ENCODE data around the gene SELENOV.

The SELENOV gene

DNA sequence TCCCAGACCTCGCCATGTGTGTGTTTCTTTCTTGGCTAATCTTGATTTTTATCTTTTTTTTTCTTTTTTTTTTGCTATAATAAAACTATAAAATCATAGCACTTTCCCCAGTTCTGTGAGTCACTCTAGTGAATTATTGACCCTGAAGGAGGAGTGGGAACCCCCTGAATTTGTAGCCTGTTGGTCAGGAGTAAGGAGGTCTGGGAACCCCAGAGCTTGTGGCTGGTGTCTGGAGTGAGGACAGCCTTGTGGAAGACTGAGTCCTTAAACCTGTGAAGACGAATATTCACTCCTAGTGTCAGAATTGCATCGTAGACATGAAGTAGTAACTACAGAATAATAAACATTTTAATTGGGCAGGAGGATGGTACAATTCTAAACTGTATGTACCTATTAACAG is 10.3 kb downstream of the SELENOV start:
- H3K27ac ChIP-seq (ENCODE audit: extremely low read depth, low read depth, low read length), result no peak overlapping the region
- TF ChIP-seq, protein P1, sequence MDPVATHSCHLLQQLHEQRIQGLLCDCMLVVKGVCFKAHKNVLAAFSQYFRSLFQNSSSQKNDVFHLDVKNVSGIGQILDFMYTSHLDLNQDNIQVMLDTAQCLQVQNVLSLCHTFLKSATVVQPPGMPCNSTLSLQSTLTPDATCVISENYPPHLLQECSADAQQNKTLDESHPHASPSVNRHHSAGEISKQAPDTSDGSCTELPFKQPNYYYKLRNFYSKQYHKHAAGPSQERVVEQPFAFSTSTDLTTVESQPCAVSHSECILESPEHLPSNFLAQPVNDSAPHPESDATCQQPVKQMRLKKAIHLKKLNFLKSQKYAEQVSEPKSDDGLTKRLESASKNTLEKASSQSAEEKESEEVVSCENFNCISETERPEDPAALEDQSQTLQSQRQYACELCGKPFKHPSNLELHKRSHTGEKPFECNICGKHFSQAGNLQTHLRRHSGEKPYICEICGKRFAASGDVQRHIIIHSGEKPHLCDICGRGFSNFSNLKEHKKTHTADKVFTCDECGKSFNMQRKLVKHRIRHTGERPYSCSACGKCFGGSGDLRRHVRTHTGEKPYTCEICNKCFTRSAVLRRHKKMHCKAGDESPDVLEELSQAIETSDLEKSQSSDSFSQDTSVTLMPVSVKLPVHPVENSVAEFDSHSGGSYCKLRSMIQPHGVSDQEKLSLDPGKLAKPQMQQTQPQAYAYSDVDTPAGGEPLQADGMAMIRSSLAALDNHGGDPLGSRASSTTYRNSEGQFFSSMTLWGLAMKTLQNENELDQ (tag by site-specific recombination; IDR thresholded peaks at IDR 0.05; ENCODE audit: low read depth), result no peak
- 0 out of 2 replicates have a peak, but pooled peaks have one; percentile 13 for TF ChIP-seq ZNF660 (tag by site-specific recombination; IDR thresholded peaks at IDR 0.05)
- H3K4me1 ChIP-seq (ENCODE audit: control insufficient read depth, insufficient read depth, low read length), result no peaks in the 10 kb centered on the region
- H3K9me3 ChIP-seq (ENCODE audit: control insufficient read depth, insufficient read depth, low read depth, low read length), result no peaks in the 10 kb centered on the region; the same call in 1 of the 2 replicates
- ChIA-PET CTCF (interaction anchor here (0.5 to 2.2 kb wide), 9 partner anchors 9 to 127 kb away, joined by 3 to 12 read pairs (median 4); partner anchors contain the start of gene EID2), POLR2A (interaction anchor here (1.1 to 1.2 kb wide), 2 partner anchors 89 kb away, joined by 3 to 4 read pairs; partner anchors contain the start of gene RPS16)
- no peak overlapping the region for H3K4me3 ChIP-seq (ENCODE audit: low read depth, low read length)
- peaks cover 0 to 55% of the 10 kb centered on the region in 2 experiments; a peak in 2 of 3 replicates for H3K36me3 ChIP-seq (ENCODE audit: control insufficient read depth in 2 of 2, insufficient read depth in 1 of 2, low read length in 2 of 2)

DNA sequence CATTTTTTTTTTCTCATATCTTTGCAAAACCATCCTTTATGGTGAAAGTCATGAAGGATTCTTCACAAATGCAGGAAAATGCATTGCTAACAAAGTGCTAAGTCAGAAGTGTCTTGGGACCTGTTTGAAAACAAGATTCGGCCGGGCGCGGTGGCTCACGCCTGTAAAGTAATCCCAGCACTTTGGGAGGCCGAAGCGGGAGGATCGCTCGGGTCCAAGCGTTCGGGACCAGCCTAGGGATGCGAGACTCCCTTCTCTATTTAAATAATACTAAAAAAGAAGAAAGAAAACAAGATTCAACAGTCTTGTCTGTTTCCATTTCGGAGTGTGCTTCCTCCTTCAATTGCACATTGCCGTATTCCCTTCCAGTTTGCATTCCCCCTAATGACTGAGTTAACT is 16.9 kb downstream of the SELENOV start:
- peaks cover 20% of the 10 kb centered on the region for H3K4me1 ChIP-seq (ENCODE audit: control insufficient read depth, insufficient read depth, low read length)
- H3K4me3 ChIP-seq (ENCODE audit: low read depth, low read length), result peak overlapping the region; percentile 88
- H3K27ac ChIP-seq (ENCODE audit: extremely low read depth, low read depth, low read length), result peak overlapping the region; percentile 85
- CTCF ChIA-PET, result interaction anchor here (0.6 to 6.3 kb wide), 30 partner anchors 13 to 1236 kb away, joined by 3 to 174 read pairs (median 9); partner anchors contain the start of genes DLL3, PLEKHG2, RPS16 and TIMM50
- POLR2A ChIA-PET, result interaction anchor here (0.5 to 3.6 kb wide), 13 partner anchors 10 to 141 kb away, joined by 3 to 56 read pairs (median 5); partner anchors contain the start of genes MED29, PAF1, RPS16 and SUPT5H
- H3K9me3 ChIP-seq (ENCODE audit: control insufficient read depth, insufficient read depth, low read depth, low read length), result no peaks in the 10 kb centered on the region; the same call in none of the 2 replicates
- peaks cover 0 to 58% of the 10 kb centered on the region in 2 experiments; a peak in 2 of 3 replicates for H3K36me3 ChIP-seq (ENCODE audit: control insufficient read depth in 2 of 2, insufficient read depth in 1 of 2, low read length in 2 of 2)
- TF ChIP-seq, protein P2, sequence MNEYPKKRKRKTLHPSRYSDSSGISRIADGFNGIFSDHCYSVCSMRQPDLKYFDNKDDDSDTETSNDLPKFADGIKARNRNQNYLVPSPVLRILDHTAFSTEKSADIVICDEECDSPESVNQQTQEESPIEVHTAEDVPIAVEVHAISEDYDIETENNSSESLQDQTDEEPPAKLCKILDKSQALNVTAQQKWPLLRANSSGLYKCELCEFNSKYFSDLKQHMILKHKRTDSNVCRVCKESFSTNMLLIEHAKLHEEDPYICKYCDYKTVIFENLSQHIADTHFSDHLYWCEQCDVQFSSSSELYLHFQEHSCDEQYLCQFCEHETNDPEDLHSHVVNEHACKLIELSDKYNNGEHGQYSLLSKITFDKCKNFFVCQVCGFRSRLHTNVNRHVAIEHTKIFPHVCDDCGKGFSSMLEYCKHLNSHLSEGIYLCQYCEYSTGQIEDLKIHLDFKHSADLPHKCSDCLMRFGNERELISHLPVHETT (tag by site-specific recombination; IDR thresholded peaks at IDR 0.05), result peak; percentile 61; the same call in 1 of the 2 replicates
- no peak for TF ChIP-seq ZNF792 (tag by site-specific recombination; IDR thresholded peaks at IDR 0.05)
- TF ChIP-seq, protein P3, sequence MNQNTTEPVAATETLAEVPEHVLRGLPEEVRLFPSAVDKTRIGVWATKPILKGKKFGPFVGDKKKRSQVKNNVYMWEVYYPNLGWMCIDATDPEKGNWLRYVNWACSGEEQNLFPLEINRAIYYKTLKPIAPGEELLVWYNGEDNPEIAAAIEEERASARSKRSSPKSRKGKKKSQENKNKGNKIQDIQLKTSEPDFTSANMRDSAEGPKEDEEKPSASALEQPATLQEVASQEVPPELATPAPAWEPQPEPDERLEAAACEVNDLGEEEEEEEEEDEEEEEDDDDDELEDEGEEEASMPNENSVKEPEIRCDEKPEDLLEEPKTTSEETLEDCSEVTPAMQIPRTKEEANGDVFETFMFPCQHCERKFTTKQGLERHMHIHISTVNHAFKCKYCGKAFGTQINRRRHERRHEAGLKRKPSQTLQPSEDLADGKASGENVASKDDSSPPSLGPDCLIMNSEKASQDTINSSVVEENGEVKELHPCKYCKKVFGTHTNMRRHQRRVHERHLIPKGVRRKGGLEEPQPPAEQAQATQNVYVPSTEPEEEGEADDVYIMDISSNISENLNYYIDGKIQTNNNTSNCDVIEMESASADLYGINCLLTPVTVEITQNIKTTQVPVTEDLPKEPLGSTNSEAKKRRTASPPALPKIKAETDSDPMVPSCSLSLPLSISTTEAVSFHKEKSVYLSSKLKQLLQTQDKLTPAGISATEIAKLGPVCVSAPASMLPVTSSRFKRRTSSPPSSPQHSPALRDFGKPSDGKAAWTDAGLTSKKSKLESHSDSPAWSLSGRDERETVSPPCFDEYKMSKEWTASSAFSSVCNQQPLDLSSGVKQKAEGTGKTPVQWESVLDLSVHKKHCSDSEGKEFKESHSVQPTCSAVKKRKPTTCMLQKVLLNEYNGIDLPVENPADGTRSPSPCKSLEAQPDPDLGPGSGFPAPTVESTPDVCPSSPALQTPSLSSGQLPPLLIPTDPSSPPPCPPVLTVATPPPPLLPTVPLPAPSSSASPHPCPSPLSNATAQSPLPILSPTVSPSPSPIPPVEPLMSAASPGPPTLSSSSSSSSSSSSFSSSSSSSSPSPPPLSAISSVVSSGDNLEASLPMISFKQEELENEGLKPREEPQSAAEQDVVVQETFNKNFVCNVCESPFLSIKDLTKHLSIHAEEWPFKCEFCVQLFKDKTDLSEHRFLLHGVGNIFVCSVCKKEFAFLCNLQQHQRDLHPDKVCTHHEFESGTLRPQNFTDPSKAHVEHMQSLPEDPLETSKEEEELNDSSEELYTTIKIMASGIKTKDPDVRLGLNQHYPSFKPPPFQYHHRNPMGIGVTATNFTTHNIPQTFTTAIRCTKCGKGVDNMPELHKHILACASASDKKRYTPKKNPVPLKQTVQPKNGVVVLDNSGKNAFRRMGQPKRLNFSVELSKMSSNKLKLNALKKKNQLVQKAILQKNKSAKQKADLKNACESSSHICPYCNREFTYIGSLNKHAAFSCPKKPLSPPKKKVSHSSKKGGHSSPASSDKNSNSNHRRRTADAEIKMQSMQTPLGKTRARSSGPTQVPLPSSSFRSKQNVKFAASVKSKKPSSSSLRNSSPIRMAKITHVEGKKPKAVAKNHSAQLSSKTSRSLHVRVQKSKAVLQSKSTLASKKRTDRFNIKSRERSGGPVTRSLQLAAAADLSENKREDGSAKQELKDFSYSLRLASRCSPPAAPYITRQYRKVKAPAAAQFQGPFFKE (tag by site-specific recombination; IDR thresholded peaks at IDR 0.05; ENCODE audit: borderline replicate concordance), result no peak
- no peak for TF ChIP-seq ZNF175 (tag by site-specific recombination; IDR thresholded peaks at IDR 0.05)

DNA sequence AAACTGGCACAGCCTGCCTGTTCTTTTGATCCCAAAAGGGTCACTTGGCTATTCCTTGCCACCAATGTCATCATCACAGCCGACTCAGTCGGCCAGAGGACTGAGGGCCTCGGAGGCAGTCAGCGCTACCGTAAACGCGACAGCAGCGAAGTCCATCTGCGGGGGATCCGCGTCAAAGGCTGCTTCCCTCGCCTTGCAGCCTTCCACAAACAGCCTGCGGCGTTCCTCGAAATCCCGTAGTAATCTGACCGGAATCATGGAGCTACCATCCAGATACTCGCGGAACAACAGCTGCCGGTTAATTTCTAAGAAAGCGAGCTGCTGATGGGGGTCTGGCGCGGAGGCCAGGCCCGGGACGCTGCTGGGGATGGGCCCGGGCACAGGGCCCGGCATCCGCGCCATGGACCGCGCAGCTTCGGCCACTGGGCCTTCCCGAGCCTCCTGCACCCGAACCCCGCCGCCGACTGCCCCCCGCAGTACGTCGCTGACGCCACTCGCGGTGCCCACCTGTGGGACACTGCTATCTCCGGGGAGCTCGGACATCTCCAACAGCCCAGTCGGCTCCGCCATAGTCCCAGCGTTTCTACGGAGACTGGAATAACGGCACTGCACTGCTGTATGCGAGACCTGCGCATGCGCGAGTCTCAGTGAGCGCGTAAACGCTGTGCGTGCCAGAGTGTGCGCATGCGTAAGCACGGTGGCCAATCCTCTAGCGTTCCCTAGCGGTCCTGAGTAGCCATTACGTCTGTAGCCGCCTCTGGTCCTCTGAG is 17.5 kb downstream of the SELENOV start, which contains the start of gene EID2B:
Gene EID2B (minus strand): TSS at position 620 of the 770 bp plus-strand sequence. CDS start 50 bp downstream, at position 570.
- CTCF ChIA-PET, result interaction anchor here (0.5 to 6.3 kb wide), 54 partner anchors 9 to 1235 kb away, joined by 3 to 174 read pairs (median 4); partner anchors contain the start of genes DLL3, PLEKHG2, RPS16 and TIMM50
- H3K36me3 ChIP-seq (ENCODE audit: control insufficient read depth in 2 of 2, insufficient read depth in 1 of 2, low read length in 2 of 2), result peaks cover 0 to 58% of the 10 kb centered on the region in 2 experiments; a peak in 2 of 3 replicates
- H3K4me1 ChIP-seq (ENCODE audit: control insufficient read depth, insufficient read depth, low read length), result peaks cover 20% of the 10 kb centered on the region
- POLR2A ChIA-PET, result interaction anchor here (0.5 to 3.6 kb wide), 21 partner anchors 10 to 931 kb away, joined by 3 to 56 read pairs (median 4); partner anchors contain the start of genes MED29, PAF1, RPS16 and SUPT5H
- no peaks in the 10 kb centered on the region; the same call in 1 of the 2 replicates for H3K9me3 ChIP-seq (ENCODE audit: control insufficient read depth, insufficient read depth, low read depth, low read length)
- H3K27ac ChIP-seq (ENCODE audit: extremely low read depth, low read depth, low read length), result peak within 1 kb of the TSS; percentile 85
- H3K4me3 ChIP-seq (ENCODE audit: low read depth, low read length), result peak within 1 kb of the TSS; percentile 88
- TF ChIP-seq, protein P4, sequence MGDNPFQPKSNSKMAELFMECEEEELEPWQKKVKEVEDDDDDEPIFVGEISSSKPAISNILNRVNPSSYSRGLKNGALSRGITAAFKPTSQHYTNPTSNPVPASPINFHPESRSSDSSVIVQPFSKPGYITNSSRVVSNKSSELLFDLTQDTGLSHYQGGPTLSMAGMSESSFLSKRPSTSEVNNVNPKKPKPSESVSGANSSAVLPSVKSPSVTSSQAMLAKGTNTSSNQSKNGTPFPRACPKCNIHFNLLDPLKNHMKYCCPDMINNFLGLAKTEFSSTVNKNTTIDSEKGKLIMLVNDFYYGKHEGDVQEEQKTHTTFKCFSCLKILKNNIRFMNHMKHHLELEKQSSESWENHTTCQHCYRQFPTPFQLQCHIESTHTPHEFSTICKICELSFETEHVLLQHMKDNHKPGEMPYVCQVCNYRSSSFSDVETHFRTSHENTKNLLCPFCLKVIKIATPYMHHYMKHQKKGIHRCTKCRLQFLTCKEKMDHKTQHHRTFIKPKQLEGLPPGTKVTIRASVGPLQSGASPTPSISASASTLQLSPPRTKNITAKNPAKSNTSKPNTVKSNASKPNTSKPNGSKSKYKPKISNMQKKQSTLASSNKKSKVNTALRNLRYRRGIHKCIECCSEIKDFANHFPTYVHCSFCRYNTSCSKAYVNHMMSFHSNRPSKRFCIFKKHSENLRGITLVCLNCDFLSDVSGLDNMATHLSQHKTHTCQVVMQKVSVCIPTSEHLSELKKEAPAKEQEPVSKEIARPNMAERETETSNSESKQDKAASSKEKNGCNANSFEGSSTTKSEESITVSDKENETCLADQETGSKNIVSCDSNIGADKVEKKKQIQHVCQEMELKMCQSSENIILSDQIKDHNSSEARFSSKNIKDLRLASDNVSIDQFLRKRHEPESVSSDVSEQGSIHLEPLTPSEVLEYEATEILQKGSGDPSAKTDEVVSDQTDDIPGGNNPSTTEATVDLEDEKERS (tag by site-specific recombination; IDR thresholded peaks at IDR 0.05), result 0 out of 2 replicates have a peak, but pooled peaks have one; percentile 11
- TF ChIP-seq ZFP41 (tag by site-specific recombination; IDR thresholded peaks at IDR 0.05; ENCODE audit: borderline replicate concordance) (no peak), ZNF776 (tag by site-specific recombination; IDR thresholded peaks at IDR 0.05; ENCODE audit: borderline replicate concordance) (no peak), ZBTB48 (tag by site-specific recombination; IDR thresholded peaks at IDR 0.05) (no peak)
- TF ChIP-seq, protein P5, sequence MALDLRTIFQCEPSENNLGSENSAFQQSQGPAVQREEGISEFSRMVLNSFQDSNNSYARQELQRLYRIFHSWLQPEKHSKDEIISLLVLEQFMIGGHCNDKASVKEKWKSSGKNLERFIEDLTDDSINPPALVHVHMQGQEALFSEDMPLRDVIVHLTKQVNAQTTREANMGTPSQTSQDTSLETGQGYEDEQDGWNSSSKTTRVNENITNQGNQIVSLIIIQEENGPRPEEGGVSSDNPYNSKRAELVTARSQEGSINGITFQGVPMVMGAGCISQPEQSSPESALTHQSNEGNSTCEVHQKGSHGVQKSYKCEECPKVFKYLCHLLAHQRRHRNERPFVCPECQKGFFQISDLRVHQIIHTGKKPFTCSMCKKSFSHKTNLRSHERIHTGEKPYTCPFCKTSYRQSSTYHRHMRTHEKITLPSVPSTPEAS (tag by site-specific recombination; IDR thresholded peaks at IDR 0.05), result peak; percentile 83
